Activated CD8-positive, alpha-beta memory T cell treated with anti-CD3 and anti-CD28 coated beads, Interleukin-2, amount 50 U/mL, for 4 hours (primary cell): ENCODE data around the gene DMBX1.

Source experiments
- DNase-seq: peaks from one replicate; pipeline ENCODE4 v3.0.0-alpha.2; 2020

DMBX1 gene

GRCh38 chr1:46461017-46461808 is 28.4 kb upstream of the DMBX1 start:
- DNase-seq, result no peak

- no peak for DNase-seq
Observed at GRCh38 chr1:46461809-46462448, 27.7 kb upstream of the DMBX1 start.

GRCh38 chr1:46464013-46464548 is 25.6 kb upstream of the DMBX1 start:
- no peak for DNase-seq

- DNase-seq, result no peak
Observed at GRCh38 chr1:46464915-46465314, 24.7 kb upstream of the DMBX1 start.

GRCh38 chr1:46465981-46466476 is 23.6 kb upstream of the DMBX1 start:
- no peak for DNase-seq

- DNase-seq, result no peak
Observed at GRCh38 chr1:46466477-46467182, 23.0 kb upstream of the DMBX1 start.

GRCh38 chr1:46467183-46467504 is 22.5 kb upstream of the DMBX1 start:
- no peak for DNase-seq

GRCh38 chr1:46469881-46470280 is 19.8 kb upstream of the DMBX1 start:
- no peak for DNase-seq

- DNase-seq, result no peak
Observed at GRCh38 chr1:46471848-46472492, 17.7 kb upstream of the DMBX1 start.

GRCh38 chr1:46472498-46473181 is 17.0 kb upstream of the DMBX1 start:
- DNase-seq, result no peak

GRCh38 chr1:46473991-46474390 is 15.6 kb upstream of the DMBX1 start:
- no peak for DNase-seq

GRCh38 chr1:46474570-46474969 is 15.1 kb upstream of the DMBX1 start:
- DNase-seq, result no peak

GRCh38 chr1:46476673-46477072 is 13.0 kb upstream of the DMBX1 start:
- DNase-seq, result no peak

- DNase-seq, result peak; percentile 76
Observed at GRCh38 chr1:46477153-46477929, 12.3 kb upstream of the DMBX1 start.

- DNase-seq, result no peak
Observed at GRCh38 chr1:46478721-46479485, 10.7 kb upstream of the DMBX1 start.

- no peak for DNase-seq
Observed at GRCh38 chr1:46479744-46480350, 9.8 kb upstream of the DMBX1 start.

GRCh38 chr1:46480959-46481646 is 8.5 kb upstream of the DMBX1 start:
- DNase-seq, result no peak

GRCh38 chr1:46481961-46482360 is 7.7 kb upstream of the DMBX1 start:
- DNase-seq, result no peak

GRCh38 chr1:46483589-46483988 is 6.0 kb upstream of the DMBX1 start:
- DNase-seq, result no peak
